A673 (cell line): ENCODE data around the gene AOPEP. TPM values are rescaled to one million over a fixed set of nuclear protein-coding genes. Genes with fewer than 3 reads are reported as not detected.

ENCODE experiments used
- BruUV-seq: library from RNA; stranded (reverse); fragments of 400-500 nt; replicated peaks from 2 replicates; lab custom pipeline; 2021; lab: Mats Ljungman, UMichigan
- CTCF ChIA-PET: fragments of 300-600 bp; sonication (Branson Sonifier 250); formaldehyde crosslinking; loops from one replicate; lab custom pipeline; 2022; ENCODE audit warnings: antibody characterized with exemption; lab: Charles Lee
- POLR2A ChIA-PET: fragments of 300-600 bp; sonication (Branson Sonifier 250); formaldehyde crosslinking; loops from one replicate; lab custom pipeline; 2022; ENCODE audit warnings: antibody characterized with exemption; ENCODE audit not compliant: low non-redundant PET; lab: Charles Lee
- DNase-seq: peaks from one replicate; pipeline ENCODE4 v3.0.0-alpha.2; 2015; ENCODE audit warnings: low spot score
- H3K27ac ChIP-seq: fragments of 200-600 bp; sonication (generic); 2 replicates; pipeline ENCODE4 v1.5.1; 2016; ENCODE audit warnings: mixed run types, low read depth, mild to moderate bottlenecking, mixed read lengths, antibody characterized with exemption, low read length; ENCODE audit not compliant: poor library complexity, severe bottlenecking
- H3K27me3 ChIP-seq: fragments of 200-600 bp; sonication (generic); replicated peaks from 2 replicates; pipeline ENCODE4 v1.6.1; 2017; ENCODE audit warnings: mixed run types, low read depth, mild to moderate bottlenecking, mixed read lengths, antibody characterized with exemption, low read length; ENCODE audit not compliant: insufficient read depth, poor library complexity
- H3K36me3 ChIP-seq: fragments of 200-600 bp; sonication (generic); 2 replicates; pipeline ENCODE4 v1.6.1; 2016; ENCODE audit warnings: mixed run types, mild to moderate bottlenecking, mixed read lengths, antibody characterized with exemption, low read length; ENCODE audit not compliant: insufficient read depth, poor library complexity, severe bottlenecking
- H3K4me1 ChIP-seq: fragments of 200-600 bp; sonication (generic); 2 replicates; pipeline ENCODE4 v1.6.1; 2017; ENCODE audit warnings: mixed run types, mild to moderate bottlenecking, mixed read lengths, antibody characterized with exemption, low read length; ENCODE audit not compliant: insufficient read depth, poor library complexity, severe bottlenecking
- H3K4me3 ChIP-seq: fragments of 200-600 bp; sonication (generic); 2 replicates; pipeline ENCODE4 v1.5.1; 2016; ENCODE audit warnings: low read depth, mixed run types, mild to moderate bottlenecking, mixed read lengths, low read length; ENCODE audit not compliant: poor library complexity, severe bottlenecking
- H3K9me3 ChIP-seq: fragments of 200-600 bp; sonication (generic); 2 replicates; pipeline ENCODE4 v1.6.1; 2016; ENCODE audit warnings: mixed run types, low read depth, mild to moderate bottlenecking, mixed read lengths, antibody characterized with exemption, low read length; ENCODE audit not compliant: poor library complexity, severe bottlenecking
- EZH2 ChIP-seq: fragments of 200-600 bp; sonication (generic); IDR thresholded peaks from 2 replicates; pipeline ENCODE4 v1.6.1; 2017; ENCODE audit warnings: borderline replicate concordance, low read depth, mild to moderate bottlenecking, mixed read lengths, antibody characterized with exemption, low read length; ENCODE audit not compliant: poor library complexity, severe bottlenecking
- intact Hi-C: fragments of 100-400 bp; cut with micrococcal nuclease; formaldehyde crosslinking; loops from one replicate; pipeline ENCODE4 v1.10.0; 2022; ENCODE audit not compliant: unreplicated experiment
- total RNA-seq: library from RNA; stranded (reverse); gene quantifications from 2 replicates; pipeline ENCODE4 v1.2.3, GENCODE V29; 2021
- TF ChIP-seq, protein P1 (sequence below): fragments of 300-800, 200-600 bp; sonication (generic); conservative IDR thresholded peaks from 2 replicates; pipeline ENCODE4 v1.5.1; 2017; ENCODE audit warnings: low read depth, mild to moderate bottlenecking, antibody characterized with exemption, low read length, moderate library complexity, mixed read lengths

The AOPEP gene
- total RNA-seq, 1 experiment from 2014 or later: 17.5 TPM

DNA sequence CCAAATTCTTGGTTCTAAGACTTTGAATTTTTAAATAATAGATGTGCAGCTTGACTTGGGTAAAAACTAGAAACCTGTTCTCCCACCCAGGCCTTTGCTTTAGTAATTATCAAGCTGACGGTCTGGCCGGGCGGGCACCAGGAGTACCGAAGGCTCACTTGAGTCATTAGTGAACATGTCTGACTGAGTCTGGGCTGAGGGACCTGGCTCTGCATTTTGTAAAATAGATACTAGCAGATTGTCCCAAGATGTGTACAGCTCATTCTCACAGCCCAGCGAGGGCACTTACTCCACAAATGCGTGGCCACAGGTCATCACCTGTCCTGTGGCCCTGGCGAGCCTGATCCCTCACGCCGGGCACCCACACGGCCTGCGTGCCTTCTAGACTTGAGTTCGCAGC, 374.8 kb downstream of the AOPEP start:
- Histone ChIP-seq H3K27me3 (no peaks in the 10 kb centered on the region), H3K36me3 (peaks cover 7% of the 10 kb centered on the region), H3K9me3 (no peaks in the 10 kb centered on the region), H3K27ac (no peak overlapping the region), H3K4me3 (no peak overlapping the region), H3K4me1 (no peaks in the 10 kb centered on the region)
- DNase-seq: no peak
- TF ChIP-seq, protein P1, sequence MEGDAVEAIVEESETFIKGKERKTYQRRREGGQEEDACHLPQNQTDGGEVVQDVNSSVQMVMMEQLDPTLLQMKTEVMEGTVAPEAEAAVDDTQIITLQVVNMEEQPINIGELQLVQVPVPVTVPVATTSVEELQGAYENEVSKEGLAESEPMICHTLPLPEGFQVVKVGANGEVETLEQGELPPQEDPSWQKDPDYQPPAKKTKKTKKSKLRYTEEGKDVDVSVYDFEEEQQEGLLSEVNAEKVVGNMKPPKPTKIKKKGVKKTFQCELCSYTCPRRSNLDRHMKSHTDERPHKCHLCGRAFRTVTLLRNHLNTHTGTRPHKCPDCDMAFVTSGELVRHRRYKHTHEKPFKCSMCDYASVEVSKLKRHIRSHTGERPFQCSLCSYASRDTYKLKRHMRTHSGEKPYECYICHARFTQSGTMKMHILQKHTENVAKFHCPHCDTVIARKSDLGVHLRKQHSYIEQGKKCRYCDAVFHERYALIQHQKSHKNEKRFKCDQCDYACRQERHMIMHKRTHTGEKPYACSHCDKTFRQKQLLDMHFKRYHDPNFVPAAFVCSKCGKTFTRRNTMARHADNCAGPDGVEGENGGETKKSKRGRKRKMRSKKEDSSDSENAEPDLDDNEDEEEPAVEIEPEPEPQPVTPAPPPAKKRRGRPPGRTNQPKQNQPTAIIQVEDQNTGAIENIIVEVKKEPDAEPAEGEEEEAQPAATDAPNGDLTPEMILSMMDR: no peak
- TF ChIP-seq EZH2: no peak
- intact Hi-C loops: no loop called here
- ChIA-PET CTCF (no interaction called here), POLR2A (no interaction called here)
- BruUV-seq: no TSS peak

- Histone ChIP-seq H3K4me3 (no peak overlapping the region), H3K27me3 (no peaks in the 10 kb centered on the region), H3K9me3 (no peaks in the 10 kb centered on the region), H3K36me3 (peaks cover 13% of the 10 kb centered on the region), H3K27ac (no peak overlapping the region), H3K4me1 (no peaks in the 10 kb centered on the region)
- POLR2A ChIA-PET: no interaction called here
- TF ChIP-seq, protein P1: no peak
- TF ChIP-seq EZH2: no peak
- intact Hi-C loops: no loop called here
- CTCF ChIA-PET: interaction anchor here (0.5 kb wide), 1 partner anchor 481 kb away, joined by 9 read pairs; no protein-coding TSS in a partner anchor
- no TSS peak for BruUV-seq
- DNase-seq: no peak
These were observed 375.5 kb downstream of the AOPEP start for GRCh38 chr9:95102001-95102433.

DNA sequence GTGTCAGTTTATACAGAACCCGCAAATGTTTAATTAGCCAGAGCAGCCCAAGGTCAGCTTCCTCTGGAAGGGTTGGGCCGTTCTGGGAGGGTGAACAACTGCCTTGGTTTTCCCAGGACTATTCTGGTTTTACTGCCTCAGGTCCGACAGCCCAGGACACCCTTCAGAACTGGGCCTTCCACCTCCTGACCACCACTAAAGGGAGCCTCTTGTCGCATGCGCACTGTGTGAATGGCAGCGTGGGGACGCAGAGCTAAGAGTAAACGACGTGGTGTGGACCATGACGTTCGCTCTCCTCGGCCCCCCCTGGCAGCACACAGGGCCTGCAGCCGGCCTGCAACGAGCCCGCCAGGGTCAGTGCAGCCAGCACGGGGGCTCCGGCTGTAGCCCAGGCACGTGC, 376.1 kb downstream of the AOPEP start:
- CTCF ChIA-PET: interaction anchor here (0.5 to 0.6 kb wide), 2 partner anchors 369 to 482 kb away, joined by 9 to 10 read pairs; no protein-coding TSS in a partner anchor
- Histone ChIP-seq H3K27ac (no peak overlapping the region), H3K36me3 (peaks cover 13% of the 10 kb centered on the region), H3K9me3 (no peaks in the 10 kb centered on the region), H3K4me3 (no peak overlapping the region), H3K27me3 (no peaks in the 10 kb centered on the region), H3K4me1 (no peaks in the 10 kb centered on the region)
- BruUV-seq: no TSS peak
- POLR2A ChIA-PET: no interaction called here
- no peak for DNase-seq
- intact Hi-C loops: no loop called here
- TF ChIP-seq, protein P1: no peak
- no peak for TF ChIP-seq EZH2
